Activated naive CD4-positive, alpha-beta T cell treated with anti-CD3 and anti-CD28 coated beads for 36 hours (primary cell): ENCODE results near the gene PARM1. TPM values are rescaled to one million over a fixed set of nuclear protein-coding genes. Genes with fewer than 3 reads are reported as not detected.

Source experiments
- CTCF ChIA-PET: fragments of 350-600 bp; sonication (Branson Sonifier 250); formaldehyde crosslinking; loops from one replicate; lab custom pipeline; 2021; ENCODE audit warnings: antibody characterized with exemption; lab: Charles Lee
- DNase-seq: peaks from one replicate; pipeline ENCODE4 v3.0.0-alpha.2; 2020
- H3K27ac Mint-ChIP-seq: one replicate; pipeline ENCODE4 v1.8.0; 2021; ENCODE audit warnings: mild to moderate bottlenecking, mixed read lengths
- H3K27me3 Mint-ChIP-seq: one replicate; pipeline ENCODE4 v1.8.0; 2021; ENCODE audit warnings: low read depth, mixed read lengths
- H3K36me3 Mint-ChIP-seq: one replicate; pipeline ENCODE4 v1.8.0; 2021; ENCODE audit warnings: low read depth, mixed read lengths
- H3K4me1 Mint-ChIP-seq: one replicate; pipeline ENCODE4 v1.8.0; 2021; ENCODE audit warnings: low read depth, mixed read lengths
- H3K4me3 Mint-ChIP-seq: one replicate; pipeline ENCODE4 v1.8.0; 2021; ENCODE audit warnings: mild to moderate bottlenecking, moderate library complexity, mixed read lengths
- H3K9me3 Mint-ChIP-seq: one replicate; pipeline ENCODE4 v1.8.0; 2021; ENCODE audit warnings: mixed read lengths
- intact Hi-C: fragments of 100-400 bp; cut with micrococcal nuclease; formaldehyde crosslinking; loops from one replicate; pipeline ENCODE4 v1.15.1; 2023
- total RNA-seq, 2 experiments: library from RNA; stranded (reverse); gene quantifications; one replicate each; pipeline ENCODE4 v1.2.3, GENCODE V29; 2021

PARM1 gene
- total RNA-seq, 2 experiments from 2014 or later: 0.05 TPM; not detected in 1

- H3K4me1 Mint-ChIP-seq: no peaks in the 10 kb centered on the region
- no peak overlapping the region for H3K4me3 Mint-ChIP-seq
- no peaks in the 10 kb centered on the region for H3K9me3 Mint-ChIP-seq
- peaks cover 4% of the 10 kb centered on the region for H3K27me3 Mint-ChIP-seq
- H3K27ac Mint-ChIP-seq: no peak overlapping the region
- intact Hi-C loops: no loop called here
- no peak for DNase-seq
- CTCF ChIA-PET: no interaction called here
- H3K36me3 Mint-ChIP-seq: no peaks in the 10 kb centered on the region
Observed at GRCh38 chr4:74946196-74946595, 13.3 kb downstream of the PARM1 start.

- Mint-ChIP-seq H3K36me3 (no peaks in the 10 kb centered on the region), H3K27ac (no peak overlapping the region), H3K27me3 (peaks cover 2% of the 10 kb centered on the region), H3K4me1 (no peaks in the 10 kb centered on the region), H3K4me3 (no peak overlapping the region), H3K9me3 (no peaks in the 10 kb centered on the region)
- CTCF ChIA-PET: no interaction called here
- no peak for DNase-seq
- intact Hi-C loops: no loop called here
Observed at GRCh38 chr4:74947798-74948197, 14.9 kb downstream of the PARM1 start.

DNA sequence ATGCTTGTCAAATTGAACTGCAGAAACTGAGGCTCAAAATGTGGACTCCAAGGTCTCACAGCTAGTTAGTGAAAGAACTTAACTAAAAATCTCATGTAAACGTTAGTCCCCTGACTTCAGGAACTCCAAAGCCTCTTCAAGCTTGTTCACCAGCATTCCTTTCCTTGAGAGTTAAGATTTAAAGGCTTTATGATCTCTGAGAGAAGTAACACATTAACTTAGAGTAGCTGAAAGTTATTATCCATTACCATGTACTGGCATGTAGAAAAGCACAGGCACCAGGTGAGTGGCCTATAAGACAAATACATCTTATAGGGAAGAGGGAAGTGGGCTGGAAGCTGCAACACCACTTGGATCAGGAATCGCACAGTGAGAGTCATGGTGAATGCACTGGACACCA, 15.3 kb downstream of the PARM1 start:
- DNase-seq: no peak
- Mint-ChIP-seq H3K36me3 (no peaks in the 10 kb centered on the region), H3K4me3 (no peak overlapping the region), H3K9me3 (no peaks in the 10 kb centered on the region), H3K27me3 (peaks cover 2% of the 10 kb centered on the region), H3K27ac (no peak overlapping the region), H3K4me1 (no peaks in the 10 kb centered on the region)
- intact Hi-C loops: no loop called here
- CTCF ChIA-PET: no interaction called here

DNA sequence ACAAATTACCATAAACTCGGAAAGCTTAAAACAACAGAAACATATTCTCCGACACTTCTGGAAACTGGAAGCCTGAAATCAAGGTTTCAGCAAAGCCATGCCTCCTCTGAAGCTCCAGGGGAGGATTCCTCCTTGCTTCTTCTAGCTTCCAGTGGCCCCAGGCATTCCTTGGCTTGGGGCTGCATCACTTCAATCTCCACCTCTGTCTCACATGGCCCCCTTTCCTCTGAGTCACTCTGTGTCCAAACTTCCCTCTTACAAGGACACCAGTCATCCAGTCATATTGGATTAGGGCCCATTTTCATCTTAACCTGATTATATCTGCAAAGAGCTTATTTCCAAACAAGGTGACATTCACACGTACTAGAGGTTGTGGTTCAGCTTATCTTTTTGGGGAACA, 17.3 kb downstream of the PARM1 start:
- intact Hi-C loops: no loop called here
- DNase-seq: no peak
- Mint-ChIP-seq H3K4me1 (no peaks in the 10 kb centered on the region), H3K36me3 (no peaks in the 10 kb centered on the region), H3K4me3 (no peak overlapping the region), H3K27ac (no peak overlapping the region), H3K27me3 (peaks cover 2% of the 10 kb centered on the region), H3K9me3 (no peaks in the 10 kb centered on the region)
- CTCF ChIA-PET: no interaction called here

- Mint-ChIP-seq H3K4me1 (no peaks in the 10 kb centered on the region), H3K36me3 (no peaks in the 10 kb centered on the region), H3K27ac (no peak overlapping the region), H3K27me3 (peaks cover 6% of the 10 kb centered on the region), H3K9me3 (no peaks in the 10 kb centered on the region), H3K4me3 (no peak overlapping the region)
- intact Hi-C loops: no loop called here
- CTCF ChIA-PET: no interaction called here
- no peak for DNase-seq
Observed at GRCh38 chr4:74950882-74951281, 18.0 kb downstream of the PARM1 start.

- H3K9me3 Mint-ChIP-seq: no peaks in the 10 kb centered on the region
- H3K27me3 Mint-ChIP-seq: peaks cover 6% of the 10 kb centered on the region
- no peaks in the 10 kb centered on the region for H3K4me1 Mint-ChIP-seq
- intact Hi-C loops: no loop called here
- CTCF ChIA-PET: no interaction called here
- no peak overlapping the region for H3K27ac Mint-ChIP-seq
- no peak overlapping the region for H3K4me3 Mint-ChIP-seq
- DNase-seq: no peak
- H3K36me3 Mint-ChIP-seq: no peaks in the 10 kb centered on the region
Observed at GRCh38 chr4:74953647-74954046, 20.7 kb downstream of the PARM1 start.

DNA sequence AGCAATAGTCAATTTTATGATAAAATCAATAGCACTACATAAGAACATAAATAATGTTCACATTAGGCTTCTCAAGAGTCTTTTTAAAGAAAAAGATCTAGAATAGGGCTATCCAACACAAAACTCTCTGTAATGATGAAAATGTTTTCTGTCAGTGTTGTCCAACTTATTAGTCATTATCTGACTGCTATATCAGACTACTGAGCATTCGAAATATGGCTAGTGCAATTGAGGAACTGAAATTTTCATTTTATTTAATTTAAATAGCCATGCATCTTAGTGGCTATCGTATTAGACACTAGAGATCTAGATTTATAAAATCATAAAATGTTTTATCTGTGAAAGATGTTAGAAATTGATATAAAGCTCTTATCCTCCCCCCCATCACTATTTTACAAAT, 26.0 kb downstream of the PARM1 start:
- no peaks in the 10 kb centered on the region for H3K4me1 Mint-ChIP-seq
- no peak overlapping the region for H3K27ac Mint-ChIP-seq
- no peaks in the 10 kb centered on the region for H3K36me3 Mint-ChIP-seq
- no peak for DNase-seq
- no peak overlapping the region for H3K4me3 Mint-ChIP-seq
- CTCF ChIA-PET: no interaction called here
- H3K27me3 Mint-ChIP-seq: peaks cover 6% of the 10 kb centered on the region
- H3K9me3 Mint-ChIP-seq: peaks cover 10% of the 10 kb centered on the region
- intact Hi-C loops: no loop called here

DNA sequence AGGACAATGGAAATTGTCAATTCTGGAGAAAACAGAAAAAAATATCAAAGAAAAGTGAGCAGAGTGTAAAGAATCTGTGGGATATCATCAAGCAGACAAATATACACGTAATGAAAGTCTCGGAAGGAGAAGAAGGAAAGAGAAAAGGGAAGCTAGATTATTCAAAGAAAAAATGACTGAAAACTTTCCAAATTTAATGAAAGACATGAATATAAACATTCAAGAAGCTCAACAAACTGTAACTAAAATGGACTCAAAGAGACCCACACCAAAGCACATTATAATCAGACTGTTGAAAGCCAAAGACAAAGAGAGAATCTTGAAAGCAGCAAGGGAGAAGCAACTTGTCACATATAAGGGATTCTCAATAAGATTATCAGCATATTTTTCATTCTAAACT, 28.3 kb downstream of the PARM1 start:
- H3K36me3 Mint-ChIP-seq: no peaks in the 10 kb centered on the region
- intact Hi-C loops: no loop called here
- no peak for DNase-seq
- peaks cover 10% of the 10 kb centered on the region for H3K9me3 Mint-ChIP-seq
- H3K27ac Mint-ChIP-seq: no peak overlapping the region
- H3K27me3 Mint-ChIP-seq: peaks cover 3% of the 10 kb centered on the region
- no peak overlapping the region for H3K4me3 Mint-ChIP-seq
- CTCF ChIA-PET: no interaction called here
- H3K4me1 Mint-ChIP-seq: no peaks in the 10 kb centered on the region

- no peak for DNase-seq
- intact Hi-C loops: no loop called here
- H3K27me3 Mint-ChIP-seq: no peaks in the 10 kb centered on the region
- H3K36me3 Mint-ChIP-seq: no peaks in the 10 kb centered on the region
- no peak overlapping the region for H3K27ac Mint-ChIP-seq
- CTCF ChIA-PET: no interaction called here
- no peak overlapping the region for H3K4me3 Mint-ChIP-seq
- peaks cover 10% of the 10 kb centered on the region for H3K9me3 Mint-ChIP-seq
- H3K4me1 Mint-ChIP-seq: no peaks in the 10 kb centered on the region
Observed at GRCh38 chr4:74962584-74962983, 29.7 kb downstream of the PARM1 start.

DNA sequence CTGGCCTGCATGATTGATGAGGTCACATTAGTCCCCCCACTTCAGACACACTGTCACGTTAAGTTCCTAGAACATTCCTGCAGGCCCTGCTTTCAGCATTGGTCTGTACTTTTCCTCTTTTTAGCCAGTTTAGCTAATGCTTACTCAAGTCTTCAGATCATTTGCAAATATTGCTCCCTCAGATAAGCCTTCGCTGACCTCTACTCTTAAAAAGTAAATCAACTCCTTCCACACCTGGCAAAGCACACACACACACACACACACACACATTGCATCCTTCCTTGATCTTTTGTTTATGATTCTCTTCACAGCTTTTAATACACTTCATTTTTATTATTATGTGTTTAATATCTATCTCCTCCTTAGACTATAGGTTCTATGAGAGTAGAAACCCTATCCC, 31.4 kb downstream of the PARM1 start:
- Mint-ChIP-seq H3K36me3 (no peaks in the 10 kb centered on the region), H3K27me3 (no peaks in the 10 kb centered on the region), H3K4me1 (no peaks in the 10 kb centered on the region), H3K4me3 (no peak overlapping the region), H3K9me3 (peaks cover 10% of the 10 kb centered on the region), H3K27ac (no peak overlapping the region)
- CTCF ChIA-PET: no interaction called here
- no peak for DNase-seq
- intact Hi-C loops: no loop called here

DNA sequence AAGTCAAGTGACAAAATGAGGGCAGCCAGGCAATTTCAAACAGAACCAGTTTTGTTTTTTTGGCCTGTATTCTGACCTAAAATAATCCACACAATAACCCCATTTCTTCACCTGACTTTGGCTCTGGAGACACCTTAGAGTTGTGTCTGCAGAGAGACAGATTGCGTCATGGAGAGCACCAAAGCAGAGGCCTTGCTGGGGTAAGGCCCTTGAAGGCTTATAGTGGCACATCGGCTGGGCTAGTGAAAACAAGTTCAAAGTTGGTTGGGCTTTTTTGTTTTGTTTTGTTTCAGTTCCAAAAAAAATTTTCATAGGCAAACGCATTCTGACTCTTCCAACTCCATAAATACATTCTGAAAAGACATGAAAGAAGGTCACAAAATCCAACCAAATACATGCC, 34.4 kb downstream of the PARM1 start:
- Mint-ChIP-seq H3K27me3 (no peaks in the 10 kb centered on the region), H3K9me3 (peaks cover 2% of the 10 kb centered on the region), H3K36me3 (no peaks in the 10 kb centered on the region), H3K4me1 (no peaks in the 10 kb centered on the region), H3K27ac (no peak overlapping the region), H3K4me3 (no peak overlapping the region)
- CTCF ChIA-PET: no interaction called here
- DNase-seq: no peak
- intact Hi-C loops: no loop called here

DNA sequence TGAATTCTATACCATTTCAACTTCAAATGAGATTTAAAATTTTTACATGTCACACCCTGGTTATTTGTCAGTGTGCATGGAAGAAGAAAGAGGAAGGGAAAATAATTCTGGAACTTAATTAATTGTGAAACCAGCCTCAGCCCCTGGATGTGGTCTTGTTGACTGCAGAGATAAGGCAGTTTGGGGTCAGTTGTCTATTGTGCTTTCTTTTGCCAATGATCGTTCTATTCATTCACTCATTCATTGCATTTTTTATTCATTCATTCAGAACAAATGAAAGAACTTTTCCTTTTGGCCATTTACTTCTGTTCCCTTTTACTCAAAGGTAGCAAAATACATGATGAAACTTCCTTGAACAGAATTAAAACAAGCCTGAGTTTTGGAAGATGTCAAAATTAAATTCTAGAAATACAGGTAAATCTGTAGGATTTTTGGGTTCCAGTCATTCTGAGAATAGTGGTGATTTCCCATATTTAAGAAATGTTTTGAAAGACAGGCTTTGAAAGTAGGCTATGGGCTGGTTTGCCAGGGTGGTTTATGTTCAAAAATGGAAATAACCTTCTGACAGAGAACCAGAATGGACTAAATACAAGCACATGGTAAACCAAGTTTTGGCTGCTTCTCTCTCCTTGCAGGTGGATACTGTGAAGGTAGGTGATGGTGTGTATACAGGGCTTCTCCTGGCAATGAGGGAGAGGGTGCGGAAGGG, 35.7 kb downstream of the PARM1 start:
- H3K4me3 Mint-ChIP-seq: no peak overlapping the region
- H3K9me3 Mint-ChIP-seq: peaks cover 2% of the 10 kb centered on the region
- no peaks in the 10 kb centered on the region for H3K27me3 Mint-ChIP-seq
- no peaks in the 10 kb centered on the region for H3K4me1 Mint-ChIP-seq
- DNase-seq: no peak
- no peaks in the 10 kb centered on the region for H3K36me3 Mint-ChIP-seq
- CTCF ChIA-PET: no interaction called here
- intact Hi-C loops: no loop called here
- H3K27ac Mint-ChIP-seq: no peak overlapping the region

DNA sequence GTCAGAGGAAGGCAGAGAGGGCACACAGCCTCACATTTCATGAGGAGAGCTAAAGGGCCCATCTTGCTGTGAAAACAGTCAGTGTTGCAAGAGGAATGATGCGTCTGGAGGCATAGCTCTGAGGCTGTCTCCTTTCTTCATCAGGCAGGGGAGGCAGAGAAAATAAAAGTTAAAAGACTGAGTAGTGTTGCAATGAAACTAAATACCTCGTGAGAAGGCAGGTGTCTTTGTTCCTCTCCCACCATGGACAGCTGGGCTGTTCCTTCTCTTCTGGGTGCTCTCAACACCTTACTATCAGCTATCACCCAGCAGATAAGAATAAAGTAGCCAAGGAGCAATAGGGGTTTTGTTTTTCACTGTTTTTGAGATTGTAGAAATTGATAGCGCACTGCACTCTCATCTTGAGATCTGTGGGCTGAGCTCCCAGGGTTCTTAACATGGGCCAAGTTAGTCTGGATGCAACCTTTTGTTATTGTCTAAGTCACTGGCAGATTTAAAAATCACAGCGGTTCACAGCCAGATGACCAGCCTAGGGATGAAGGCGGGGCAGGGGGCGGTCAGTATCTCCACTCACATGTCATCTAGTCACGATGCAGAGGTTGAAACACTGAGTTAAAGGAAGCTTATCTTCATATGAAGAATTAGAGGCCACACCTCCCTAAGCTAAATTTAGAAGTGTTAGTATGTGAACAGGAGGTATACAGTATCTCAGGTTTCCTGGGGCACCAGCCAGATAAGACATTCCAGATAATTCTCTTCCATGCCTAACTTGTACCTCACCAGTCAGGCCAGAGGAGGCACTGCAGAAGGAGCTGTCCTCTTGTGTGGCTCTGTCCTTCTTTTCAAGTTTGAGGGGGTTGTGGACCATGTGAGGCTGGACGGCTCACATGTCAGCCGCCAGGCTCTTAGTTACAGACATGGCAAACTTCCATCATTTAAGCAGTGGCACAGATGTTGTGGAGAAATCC, 36.9 kb downstream of the PARM1 start:
- H3K4me1 Mint-ChIP-seq: no peaks in the 10 kb centered on the region
- H3K27me3 Mint-ChIP-seq: no peaks in the 10 kb centered on the region
- CTCF ChIA-PET: no interaction called here
- peaks cover 2% of the 10 kb centered on the region for H3K9me3 Mint-ChIP-seq
- intact Hi-C loops: no loop called here
- H3K27ac Mint-ChIP-seq: no peak overlapping the region
- H3K36me3 Mint-ChIP-seq: no peaks in the 10 kb centered on the region
- DNase-seq: no peak
- H3K4me3 Mint-ChIP-seq: no peak overlapping the region
